Thyroid gland (tissue), 4 donors: Measurements from ENCODE around the gene MARCHF9. TPM values are rescaled to one million over a fixed set of nuclear protein-coding genes. Genes with fewer than 3 reads are reported as not detected.
A peak's percentile ranks its signal among the peaks of the same experiment; 100 is the strongest.
"Not testable (repeated sequence)": the region's sequence is repeated elsewhere in the genome, so short reads cannot be mapped to it uniquely, and the experiment has no call there.

Source experiments
- DNase-seq, 2 donors: peaks; one replicate each; pipeline ENCODE4 v3.0.0-alpha.2; 2019
- H3K27ac ChIP-seq, 3 donors: fragments of 200-600 bp; sonication (generic); 1 replicate in 2 of 3; 2 replicates in 1 of 3; pipeline ENCODE4 v1.5.1; 2016 to 2019; ENCODE audit warnings: mild to moderate bottlenecking in 1 of 3, moderate library complexity in 1 of 3
- H3K27me3 ChIP-seq: fragments of 200-600 bp; sonication (generic); one replicate; pipeline ENCODE4 v1.5.1; 2019
- H3K36me3 ChIP-seq, 2 donors: fragments of 200-600 bp; sonication (generic); one replicate each; pipeline ENCODE4 v1.5.1; 2016 to 2019
- H3K4me1 ChIP-seq, 2 donors: fragments of 200-600 bp; sonication (generic); one replicate each; pipeline ENCODE4 v1.5.1; 2017 to 2019
- H3K4me3 ChIP-seq, 3 donors: fragments of 200-600 bp; sonication (generic); replicated peaks in 1 of 3; 1 replicate in 2 of 3; 2 replicates in 1 of 3; pipeline ENCODE4 v1.5.1; 2016; ENCODE audit warnings: mild to moderate bottlenecking in 1 of 3
- H3K9me3 ChIP-seq: fragments of 200-600 bp; sonication (generic); one replicate; pipeline ENCODE4 v1.5.1; 2017
- CTCF ChIP-seq, 6 experiments: fragments of 200-600 bp in 3 of 6; fragments of 450-650 bp in 3 of 6; sonication (generic) in 3 of 6; IDR thresholded peaks; one replicate each; pipeline ENCODE4 v1.5.1; 2016 to 2019; ENCODE audit warnings: antibody characterized with exemption in 6 of 6, mild to moderate bottlenecking in 2 of 6, inconsistent platforms in 1 of 6, moderate library complexity in 1 of 6
- POLR2A ChIP-seq, 2 donors: fragments of 450-650 bp; IDR thresholded peaks; one replicate each; pipeline ENCODE4 v1.6.1; 2017; ENCODE audit warnings: antibody characterized with exemption in 2 of 2, mild to moderate bottlenecking in 2 of 2, moderate library complexity in 1 of 2
- WGBS, 2 donors: methylation state at CpG; one replicate each; pipeline ENCODE4 v1.1.5; 2017; 5-methylcytosine and 5-hydroxymethylcytosine counted together
- intact Hi-C: fragments of 100-400 bp; cut with DNase I; formaldehyde crosslinking; loops from one replicate; pipeline ENCODE4 v1.15.1; 2023
- total RNA-seq, 4 donors: library from RNA; depleted of rRNA; stranded (reverse); fragments of >200 nt; gene quantifications; one replicate each; pipeline ENCODE4 v1.2.3, GENCODE V29; 2016

The MARCHF9 gene
- total RNA-seq, 4 donors from 2014 or later: 17.5 to 25.1 (median 21.4) TPM

- H3K27me3 ChIP-seq: no peaks in the 10 kb centered on the region
- peak overlapping the region; percentile 19 to 85 (median 82) for H3K27ac ChIP-seq
- H3K9me3 ChIP-seq: no peaks in the 10 kb centered on the region
- DNase-seq: peak; percentile 89 to 93
- intact Hi-C loops: no loop called here
- no peak for TF ChIP-seq CTCF (IDR thresholded peaks at IDR 0.05)
- H3K4me3 ChIP-seq: peak overlapping the region; percentile 29 to 52 (median 51)
- H3K4me1 ChIP-seq: peaks cover 24 to 42% of the 10 kb centered on the region in 2 donors
- H3K36me3 ChIP-seq: no peaks in the 10 kb centered on the region
- WGBS, 2 donors: 3 to 7% methylated on average over 16 of the region's 16 CpGs
These were observed 16.5 kb downstream of the MARCHF9 start for GRCh38 chr12:57771236-57771872.

DNA sequence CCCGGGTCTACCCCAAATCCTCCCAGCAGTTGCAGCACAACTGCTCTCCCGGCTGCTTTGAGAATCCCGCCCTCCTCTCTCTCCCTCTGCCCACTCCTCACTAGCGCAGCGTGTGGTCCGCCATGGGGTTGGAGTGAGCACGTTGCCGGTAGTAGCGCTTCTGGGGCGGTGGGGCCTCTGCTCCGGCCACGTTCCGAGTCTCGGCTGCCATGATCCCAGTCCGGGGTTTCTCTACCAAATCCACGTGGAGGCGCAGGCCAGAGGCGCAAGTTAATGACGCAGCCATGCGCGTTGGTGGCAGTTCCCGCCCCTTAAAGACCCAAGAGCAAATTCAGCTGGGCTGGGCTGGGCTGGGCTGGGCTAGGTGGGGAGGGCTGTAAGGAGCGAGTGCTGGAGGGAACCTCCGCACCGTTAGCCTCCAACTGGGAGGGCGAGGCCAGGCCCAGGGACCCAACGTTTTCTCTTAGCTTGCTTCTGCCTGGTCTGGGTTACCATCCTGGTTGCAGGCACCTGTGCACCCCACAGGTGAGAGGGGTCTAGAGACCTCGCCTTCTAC is 17.0 kb downstream of the MARCHF9 start, which contains the start of gene METTL1:
Gene METTL1 (minus strand): TSS at position 233 of the 556 bp plus-strand sequence. CDS start 22 bp downstream, at position 211.
- H3K4me3 ChIP-seq: peak within 1 kb of the TSS; percentile 29 to 52 (median 51)
- H3K27me3 ChIP-seq: no peaks in the 10 kb centered on the region
- no peaks in the 10 kb centered on the region for H3K9me3 ChIP-seq
- H3K4me1 ChIP-seq: peaks cover 18 to 37% of the 10 kb centered on the region in 2 donors
- intact Hi-C loops: no loop called here
- no peaks in the 10 kb centered on the region for H3K36me3 ChIP-seq
- DNase-seq: peak; percentile 96
- TF ChIP-seq POLR2A (IDR thresholded peaks at IDR 0.05): peak in 1 of 2 donors; percentile 55
- TF ChIP-seq CTCF (IDR thresholded peaks at IDR 0.05): peak in 1 of 6 experiments; percentile 31
- WGBS, 2 donors: 0 to 1% methylated on average over 23 to 25 of the region's 28 CpGs
- H3K27ac ChIP-seq: peak within 1 kb of the TSS; percentile 82 to 95 (median 85)

GRCh38 chr12:57772429-57773322 is 17.8 kb downstream of the MARCHF9 start, which contains the start of gene EEF1AKMT3:
TSS of gene EEF1AKMT3 (plus strand) at chr12:57772614. CDS start at chr12:57772725, 111 bp downstream.
- peak within 1 kb of the TSS; percentile 29 to 52 (median 51) for H3K4me3 ChIP-seq
- intact Hi-C loops: no loop called here
- DNase-seq: peak; percentile 70 to 75
- WGBS, 2 donors: 4% methylated on average over 29 to 46 of the region's 67 CpGs
- no peaks in the 10 kb centered on the region for H3K9me3 ChIP-seq
- H3K27ac ChIP-seq: peak within 1 kb of the TSS; percentile 82 to 95 (median 85)
- TF ChIP-seq CTCF (IDR thresholded peaks at IDR 0.05) (peak in 1 of 6 experiments; percentile 11), POLR2A (IDR thresholded peaks at IDR 0.05) (no peak)
- peaks cover 17 to 29% of the 10 kb centered on the region in 2 donors for H3K4me1 ChIP-seq
- H3K36me3 ChIP-seq: no peaks in the 10 kb centered on the region
- H3K27me3 ChIP-seq: no peaks in the 10 kb centered on the region

DNA sequence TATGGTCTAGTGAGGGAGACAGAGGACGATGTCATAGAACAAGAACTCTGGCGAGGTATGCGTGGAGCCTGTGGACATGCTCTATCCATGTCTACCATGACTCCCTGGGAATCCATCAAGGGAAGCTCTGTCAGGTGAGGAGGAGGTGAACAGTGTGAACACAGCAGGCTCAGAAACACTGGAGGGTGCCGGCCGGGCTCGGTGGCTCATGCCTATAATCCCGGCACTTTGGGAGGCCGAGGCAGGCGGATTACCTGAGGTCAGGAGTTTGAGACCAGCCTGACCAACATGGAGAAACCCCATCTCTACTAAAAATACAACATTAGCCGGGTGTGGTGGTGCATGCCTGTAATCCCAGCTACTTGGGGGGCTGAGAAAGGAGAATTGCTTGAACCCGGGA is 19.7 kb downstream of the MARCHF9 start:
- H3K27ac ChIP-seq, H3K9me3 ChIP-seq, H3K36me3 ChIP-seq, H3K27me3 ChIP-seq, H3K4me3 ChIP-seq, intact Hi-C loops, DNase-seq: not testable (repeated sequence)
- H3K4me1 ChIP-seq: peaks cover 20 to 31% of the 10 kb centered on the region in 2 donors
- WGBS, 2 donors: 92 to 94% methylated on average over 11 of the region's 11 CpGs

- intact Hi-C loops: no loop called here
- Histone ChIP-seq H3K27me3 (no peaks in the 10 kb centered on the region), H3K4me1 (peaks cover 23 to 35% of the 10 kb centered on the region in 2 donors), H3K27ac (no peak overlapping the region), H3K4me3 (no peak overlapping the region), H3K36me3 (no peaks in the 10 kb centered on the region), H3K9me3 (no peaks in the 10 kb centered on the region)
- no peak for DNase-seq
- no peak for TF ChIP-seq POLR2A (IDR thresholded peaks at IDR 0.05)
- no peak for TF ChIP-seq CTCF (IDR thresholded peaks at IDR 0.05)
- 93 to 96% methylated on average over 3 of the region's 3 CpGs for WGBS, 2 donors
These were observed 20.1 kb downstream of the MARCHF9 start for GRCh38 chr12:57775044-57775443.
